Mesodermal cell (in vitro differentiated cells): Measurements from ENCODE around the gene SND1.
"Not testable (repeated sequence)": the region's sequence is repeated elsewhere in the genome, so short reads cannot be mapped to it uniquely, and the experiment has no call there.

Source experiments
- H3K27ac ChIP-seq: 2 replicates; pipeline ENCODE4 v1.7.0; 2013; ENCODE audit warnings: mild to moderate bottlenecking, low read depth, low read length, moderate library complexity; ENCODE audit not compliant: severe bottlenecking
- H3K36me3 ChIP-seq: 2 replicates; pipeline ENCODE4 v1.7.1; 2013; ENCODE audit warnings: mild to moderate bottlenecking, low read length, moderate library complexity; ENCODE audit not compliant: control insufficient read depth, insufficient read depth
- H3K4me1 ChIP-seq: one replicate; pipeline ENCODE4 v1.7.1; 2013; ENCODE audit warnings: mild to moderate bottlenecking, low read length; ENCODE audit not compliant: insufficient read depth, control insufficient read depth, poor library complexity, severe bottlenecking
- H3K4me3 ChIP-seq: 2 replicates; pipeline ENCODE4 v1.7.0; 2013; ENCODE audit warnings: low read length, control low read depth, mild to moderate bottlenecking; ENCODE audit not compliant: insufficient read depth, poor library complexity, severe bottlenecking; ENCODE audit errors: extremely low read depth
- H3K9me3 ChIP-seq: 2 replicates; pipeline ENCODE4 v1.7.1; 2013; ENCODE audit warnings: mild to moderate bottlenecking, low read length, moderate library complexity; ENCODE audit not compliant: control insufficient read depth
- WGBS, 2 experiments: methylation state at CpG; one replicate each; pipeline ENCODE4 v1.1.5; 2013; ENCODE audit warnings: missing lambda C conversion rate in 2 of 2; ENCODE audit not compliant: insufficient coverage in 2 of 2; 5-methylcytosine and 5-hydroxymethylcytosine counted together

The SND1 gene

DNA sequence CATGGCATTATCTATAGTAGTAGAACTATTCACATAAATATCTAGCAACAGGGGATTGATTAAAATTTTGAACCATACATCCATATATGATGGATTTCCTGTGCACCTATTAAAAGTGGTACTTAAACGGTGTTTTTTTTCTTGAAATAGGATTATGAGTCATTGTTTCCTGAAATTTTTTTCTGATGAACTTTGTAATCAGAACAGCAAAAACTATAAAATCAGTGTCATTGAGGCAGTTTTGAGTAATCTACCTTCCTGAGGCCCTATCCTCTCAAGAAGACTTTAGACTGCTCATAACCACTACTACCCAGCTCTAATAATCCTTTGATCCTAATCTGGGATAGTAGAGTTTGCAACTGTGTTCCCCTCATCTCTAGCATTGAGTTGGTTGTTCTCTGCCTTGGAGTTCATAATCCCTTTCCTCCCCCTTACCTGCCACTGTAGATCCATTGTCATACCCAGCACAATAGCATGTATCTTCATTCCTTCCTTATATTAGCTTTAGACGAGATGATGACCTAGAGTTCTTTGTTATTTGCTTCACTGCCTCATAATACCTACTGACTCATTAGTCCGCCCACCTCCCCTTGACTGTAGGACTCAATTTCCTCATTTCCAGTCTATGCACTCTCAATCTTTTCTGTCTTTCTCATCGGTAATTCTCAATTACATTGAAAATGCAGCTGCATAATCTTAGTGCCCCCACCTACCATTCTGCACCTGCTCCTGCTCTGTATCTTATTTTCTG lies 245.9 kb downstream of the SND1 start:
- no peak overlapping the region for H3K4me3 ChIP-seq
- peaks cover 11% of the 10 kb centered on the region for H3K36me3 ChIP-seq
- WGBS, 2 experiments = 84 to 95% methylated on average over 2 to 3 of the region's 4 CpGs
- peaks cover 58% of the 10 kb centered on the region for H3K4me1 ChIP-seq
- H3K27ac ChIP-seq = no peak overlapping the region
- H3K9me3 ChIP-seq = no peaks in the 10 kb centered on the region

DNA sequence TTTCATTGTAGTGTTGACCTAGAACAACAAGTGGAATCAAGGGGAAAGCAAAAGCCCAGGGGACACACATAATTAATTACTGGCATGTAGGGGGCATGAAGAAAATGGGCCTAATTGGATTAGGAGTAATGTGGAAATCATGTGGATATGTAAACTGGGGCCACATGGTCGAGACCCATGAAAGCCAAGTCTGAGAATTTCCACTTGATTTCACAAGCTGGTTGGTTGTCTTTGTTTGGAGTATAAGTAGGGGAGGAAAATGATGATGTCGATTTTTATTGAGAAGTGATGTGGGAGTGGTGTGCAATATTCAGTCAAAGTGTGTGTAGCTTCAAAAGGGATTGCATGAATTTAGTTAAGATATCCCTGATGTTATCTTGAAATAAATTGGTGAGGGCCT lies 247.4 kb downstream of the SND1 start:
- Histone ChIP-seq H3K36me3 (peaks cover 4% of the 10 kb centered on the region), H3K4me3 (no peak overlapping the region), H3K27ac (no peak overlapping the region), H3K4me1 (peaks cover 63% of the 10 kb centered on the region), H3K9me3 (no peaks in the 10 kb centered on the region)
- WGBS, 2 experiments = 89 to 93% methylated on average over 2 of the region's 2 CpGs

DNA sequence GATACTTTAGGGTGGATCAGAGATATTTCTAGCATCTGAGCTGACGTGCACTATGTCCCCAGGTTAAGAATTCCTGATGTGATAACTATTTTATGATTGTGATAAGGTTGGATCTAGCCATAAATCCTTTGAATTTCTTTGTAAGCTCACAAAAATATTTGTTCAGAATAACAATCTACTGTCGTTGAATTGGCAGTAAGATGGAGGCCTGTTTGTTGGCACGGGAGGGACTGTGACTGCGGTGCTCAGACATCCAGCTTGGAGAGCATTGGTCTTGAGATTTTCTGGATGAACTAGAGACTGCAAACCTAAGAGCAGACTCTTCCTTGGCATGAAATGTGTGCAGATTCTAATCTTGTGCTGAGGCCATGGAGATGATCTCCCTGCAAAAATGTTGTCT lies 248.1 kb downstream of the SND1 start:
- Histone ChIP-seq H3K4me3 (no peak overlapping the region), H3K36me3 (peaks cover 4% of the 10 kb centered on the region), H3K4me1 (peaks cover 66% of the 10 kb centered on the region), H3K27ac (peak overlapping the region; percentile 60), H3K9me3 (no peaks in the 10 kb centered on the region)
- WGBS, 2 experiments = 90 to 96% methylated on average over 3 of the region's 4 CpGs

- Histone ChIP-seq H3K4me3 (no peak overlapping the region), H3K27ac (peak overlapping the region; percentile 60), H3K9me3 (no peaks in the 10 kb centered on the region), H3K36me3 (peaks cover 4% of the 10 kb centered on the region), H3K4me1 (peaks cover 65% of the 10 kb centered on the region)
- 13 to 50% methylated on average over 1 to 2 of the region's 5 CpGs for WGBS, 2 experiments
These were observed 249.0 kb downstream of the SND1 start for GRCh38 chr7:127900732-127901685.

DNA sequence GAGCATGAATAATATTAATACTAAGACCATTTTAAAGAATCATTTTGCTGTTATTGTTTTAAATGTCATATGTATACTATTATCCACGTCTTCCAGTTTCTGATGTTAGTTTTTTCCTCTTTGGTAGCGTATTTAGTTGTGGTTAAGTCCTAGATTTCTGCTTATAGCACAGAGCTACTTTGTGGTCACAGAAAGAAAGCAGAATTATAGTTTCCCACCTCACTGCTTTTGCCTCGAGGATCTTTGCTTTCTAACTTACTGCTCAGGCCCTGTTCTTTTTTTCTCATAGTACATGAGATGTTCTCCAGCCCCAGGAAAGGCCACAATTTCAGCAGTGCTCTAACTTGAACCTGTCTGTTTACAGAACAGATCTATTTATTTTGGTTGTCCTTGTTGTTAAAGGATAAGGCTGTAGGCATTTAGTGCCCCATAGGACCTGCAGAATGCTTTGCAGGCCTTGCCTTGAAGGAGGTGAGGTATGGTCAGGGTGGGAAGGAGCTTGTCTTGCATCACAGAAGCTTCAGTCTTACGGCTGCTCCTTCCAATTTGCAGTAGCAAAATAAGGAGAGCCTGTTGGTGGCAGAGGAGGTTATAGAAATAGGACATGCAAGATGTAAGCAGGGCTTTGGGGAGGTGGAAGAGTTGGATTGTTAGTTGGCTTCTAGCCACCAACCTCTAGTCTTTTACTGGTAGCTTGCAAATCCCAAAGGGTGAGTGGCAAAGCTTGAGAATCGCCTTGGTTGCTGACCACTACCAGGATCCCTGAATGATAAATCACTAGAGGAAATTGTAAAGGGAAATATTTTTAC lies 250.1 kb downstream of the SND1 start:
- no peaks in the 10 kb centered on the region for H3K9me3 ChIP-seq
- peaks cover 71% of the 10 kb centered on the region for H3K4me1 ChIP-seq
- WGBS, 2 experiments = 95 to 96% methylated on average over 2 to 4 of the region's 5 CpGs
- H3K36me3 ChIP-seq = peaks cover 4% of the 10 kb centered on the region
- H3K27ac ChIP-seq = no peak overlapping the region
- no peak overlapping the region for H3K4me3 ChIP-seq

DNA sequence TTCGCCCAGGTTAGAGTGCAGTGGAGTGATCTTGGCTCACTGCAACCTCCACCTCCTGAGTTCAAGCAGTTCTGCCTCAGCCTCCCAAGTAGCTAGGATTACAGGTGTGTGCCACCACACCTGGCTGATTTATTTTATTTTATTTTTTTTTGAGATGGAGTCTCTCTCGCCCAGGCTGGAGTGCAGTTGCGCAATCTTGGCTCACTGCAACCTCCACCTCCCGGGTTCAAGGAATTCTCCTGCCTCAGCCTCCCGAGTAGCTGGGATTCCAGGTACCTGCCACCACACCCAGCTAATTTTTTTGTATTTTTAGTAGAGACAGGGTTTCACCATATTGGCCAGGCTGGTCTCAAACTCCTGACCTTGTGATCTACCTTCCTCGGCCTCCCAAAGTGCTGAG lies 250.8 kb downstream of the SND1 start:
- peaks cover 72% of the 10 kb centered on the region for H3K4me1 ChIP-seq
- 96 to 97% methylated on average over 4 to 6 of the region's 6 CpGs for WGBS, 2 experiments
- H3K36me3 ChIP-seq, H3K4me3 ChIP-seq, H3K9me3 ChIP-seq, H3K27ac ChIP-seq: not testable (repeated sequence)

DNA sequence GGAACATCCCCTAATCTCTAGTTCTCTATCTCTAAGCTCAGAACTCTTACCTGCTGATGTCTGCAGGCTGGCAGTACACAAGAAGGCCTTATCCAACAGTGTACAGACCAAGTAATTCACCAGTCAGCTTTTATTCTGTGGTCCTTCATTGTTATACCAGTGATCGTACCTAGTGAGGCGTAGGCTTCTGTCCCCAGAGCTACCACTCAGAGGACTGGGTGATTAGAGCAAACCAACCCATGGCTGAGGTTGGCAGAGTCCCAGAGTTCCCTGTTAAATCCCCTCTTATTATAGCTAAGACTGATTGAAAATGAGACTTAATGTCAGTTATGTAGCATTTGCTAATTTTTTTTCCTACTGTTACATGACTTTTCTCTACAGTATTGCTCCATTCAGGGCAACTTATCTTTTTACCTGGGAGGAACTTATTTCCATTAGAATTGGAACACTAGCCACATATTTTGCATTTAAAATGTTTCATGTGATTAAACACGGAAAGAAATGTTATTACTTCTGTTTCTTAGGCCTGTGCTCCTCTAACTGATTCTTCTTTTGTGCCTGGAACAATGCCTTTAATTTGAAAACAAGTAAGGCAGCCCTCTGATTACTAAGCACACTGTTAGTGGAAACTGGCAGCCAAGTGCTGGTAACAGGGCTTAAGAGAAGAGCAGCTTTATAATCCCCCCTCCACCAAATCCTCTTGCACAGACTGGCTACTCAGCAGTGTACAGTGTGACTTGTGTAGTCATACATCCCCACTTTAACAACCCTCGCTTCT lies 252.1 kb downstream of the SND1 start:
- H3K4me1 ChIP-seq = peaks cover 64% of the 10 kb centered on the region
- peaks cover 4% of the 10 kb centered on the region for H3K36me3 ChIP-seq
- WGBS, 2 experiments = 78 to 80% methylated on average over 3 of the region's 4 CpGs
- no peak overlapping the region for H3K4me3 ChIP-seq
- no peaks in the 10 kb centered on the region for H3K9me3 ChIP-seq
- peak overlapping the region; percentile 44 for H3K27ac ChIP-seq

GRCh38 chr7:127904670-127904985 lies 252.6 kb downstream of the SND1 start:
- Histone ChIP-seq H3K27ac (peak overlapping the region; percentile 44), H3K4me3 (no peak overlapping the region), H3K4me1 (peaks cover 65% of the 10 kb centered on the region), H3K36me3 (peaks cover 4% of the 10 kb centered on the region), H3K9me3 (no peaks in the 10 kb centered on the region)
- WGBS, 2 experiments = 70 to 78% methylated on average over 4 of the region's 6 CpGs

- Histone ChIP-seq H3K9me3 (no peaks in the 10 kb centered on the region), H3K4me3 (no peak overlapping the region), H3K4me1 (peaks cover 62% of the 10 kb centered on the region), H3K36me3 (peaks cover 4% of the 10 kb centered on the region), H3K27ac (peak overlapping the region; percentile 44)
These were observed 253.0 kb downstream of the SND1 start for GRCh38 chr7:127905021-127905420.
